ENCODE data around the gene MYO19. TPM values are rescaled to one million over a fixed set of nuclear protein-coding genes. Genes with fewer than 3 reads are reported as not detected.

MYO19 gene, protein sequence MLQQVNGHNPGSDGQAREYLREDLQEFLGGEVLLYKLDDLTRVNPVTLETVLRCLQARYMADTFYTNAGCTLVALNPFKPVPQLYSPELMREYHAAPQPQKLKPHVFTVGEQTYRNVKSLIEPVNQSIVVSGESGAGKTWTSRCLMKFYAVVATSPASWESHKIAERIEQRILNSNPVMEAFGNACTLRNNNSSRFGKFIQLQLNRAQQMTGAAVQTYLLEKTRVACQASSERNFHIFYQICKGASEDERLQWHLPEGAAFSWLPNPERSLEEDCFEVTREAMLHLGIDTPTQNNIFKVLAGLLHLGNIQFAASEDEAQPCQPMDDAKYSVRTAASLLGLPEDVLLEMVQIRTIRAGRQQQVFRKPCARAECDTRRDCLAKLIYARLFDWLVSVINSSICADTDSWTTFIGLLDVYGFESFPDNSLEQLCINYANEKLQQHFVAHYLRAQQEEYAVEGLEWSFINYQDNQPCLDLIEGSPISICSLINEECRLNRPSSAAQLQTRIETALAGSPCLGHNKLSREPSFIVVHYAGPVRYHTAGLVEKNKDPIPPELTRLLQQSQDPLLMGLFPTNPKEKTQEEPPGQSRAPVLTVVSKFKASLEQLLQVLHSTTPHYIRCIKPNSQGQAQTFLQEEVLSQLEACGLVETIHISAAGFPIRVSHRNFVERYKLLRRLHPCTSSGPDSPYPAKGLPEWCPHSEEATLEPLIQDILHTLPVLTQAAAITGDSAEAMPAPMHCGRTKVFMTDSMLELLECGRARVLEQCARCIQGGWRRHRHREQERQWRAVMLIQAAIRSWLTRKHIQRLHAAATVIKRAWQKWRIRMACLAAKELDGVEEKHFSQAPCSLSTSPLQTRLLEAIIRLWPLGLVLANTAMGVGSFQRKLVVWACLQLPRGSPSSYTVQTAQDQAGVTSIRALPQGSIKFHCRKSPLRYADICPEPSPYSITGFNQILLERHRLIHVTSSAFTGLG
- 10 to 100 TPM; 18.0 to 29.1 TPM for total RNA-seq
- long read RNA-seq, transcript MYO19-225 (11 exons, 1,640 nt), result major isoform, 7 of 16 reads
- long read RNA-seq, partial matches to known transcripts, result 4 of 16 reads
- long read RNA-seq, other reads (novel, unspliced or antisense), result 5 of 16 reads

GRCh38 chr17:36534840-36535668 is at the start of gene MYO19, which contains the start of gene PIGW:
Gene MYO19, minus strand, starts transcription at chr17:36534868. Its CDS starts 2,330 bp downstream, at chr17:36532538.
Gene PIGW, plus strand, starts transcription at chr17:36534987. Its CDS starts 2,115 bp downstream, at chr17:36537102.
- peak; percentile 95 to 97 for ATAC-seq
- DNase-seq, result peak; percentile 93
- intact Hi-C loops (cut with DNase I), result loop anchor here in 1 of 2 donors (5.0 kb wide), 1 partner anchor 57 kb away; the partner anchor contains the start of gene DHRS11

DNA sequence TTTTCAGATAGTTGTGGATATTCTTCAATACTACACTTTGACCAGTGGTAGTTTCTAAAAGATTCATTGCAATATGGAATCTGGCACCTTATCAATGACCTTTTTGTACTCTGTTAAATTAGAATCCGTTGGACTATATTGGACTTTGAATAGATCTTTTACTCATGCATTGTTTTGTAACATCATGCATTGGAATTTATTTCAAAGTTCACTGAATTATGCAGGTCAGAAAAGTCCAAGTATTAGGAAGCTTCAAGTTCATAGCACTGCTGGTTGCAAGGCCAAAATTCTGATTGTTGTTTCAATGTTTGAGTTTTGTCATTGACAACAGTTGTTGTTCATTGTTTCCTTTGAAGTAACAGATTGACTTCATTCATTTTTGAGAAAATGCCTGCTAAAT is 49.1 kb upstream of the MYO19 start:
- DNase-seq (no peak), ATAC-seq (no peak)
- intact Hi-C loops (cut with DNase I), result no loop called here

- intact Hi-C loops (cut with DNase I), result no loop called here
- DNase-seq (no peak), ATAC-seq (no peak)
Observed at GRCh38 chr17:36578671-36579070, 44.0 kb upstream of the MYO19 start.

DNA sequence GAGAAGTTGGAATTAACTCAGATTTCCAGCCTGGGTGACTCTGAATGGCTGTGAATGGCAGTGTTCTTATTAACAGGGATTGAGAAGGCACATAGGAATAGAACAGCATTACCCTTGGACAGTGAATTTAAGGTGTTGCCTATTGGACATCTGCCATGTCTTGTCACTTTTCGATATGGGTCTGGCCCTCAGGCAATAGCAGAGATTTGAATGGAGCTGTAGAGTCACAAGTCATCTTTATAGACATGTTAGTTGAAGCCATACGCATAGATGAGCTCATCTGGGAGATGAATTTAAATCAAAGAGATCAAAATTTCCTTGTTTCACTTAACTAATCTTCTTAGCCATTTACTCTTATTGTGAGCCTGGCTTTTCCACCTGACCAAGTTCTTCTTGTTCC is 42.1 kb upstream of the MYO19 start:
- DNase-seq (no peak), ATAC-seq (no peak)
- intact Hi-C loops (cut with DNase I), result no loop called here

DNA sequence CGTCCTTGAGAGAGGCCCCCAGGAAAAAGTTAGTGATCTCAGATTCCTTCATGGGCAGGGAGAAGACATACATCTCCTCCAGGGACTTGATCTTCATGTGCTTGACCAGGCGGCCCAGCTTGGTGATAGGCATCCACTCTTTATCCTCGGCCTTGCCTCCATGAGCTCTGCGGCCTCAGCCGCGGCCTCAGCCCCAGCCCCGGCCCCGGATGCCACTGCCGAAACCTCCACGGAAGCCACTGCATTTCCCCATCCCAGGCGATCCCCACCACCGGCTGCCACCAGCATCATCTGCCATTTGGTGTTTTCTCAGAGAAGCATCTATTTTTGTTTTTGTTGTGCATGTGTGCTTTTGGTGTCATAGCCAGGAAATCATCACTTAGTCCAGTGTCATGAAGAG is 40.4 kb upstream of the MYO19 start:
- intact Hi-C loops (cut with DNase I), result no loop called here
- DNase-seq (no peak), ATAC-seq (no peak)

- no peak for ATAC-seq
- DNase-seq, result no peak
- intact Hi-C loops (cut with DNase I), result no loop called here
Observed at GRCh38 chr17:36566081-36566480, 31.4 kb upstream of the MYO19 start.

GRCh38 chr17:36553459-36553858 is 18.8 kb upstream of the MYO19 start:
- ATAC-seq, result no peak
- intact Hi-C loops (cut with DNase I), result no loop called here
- no peak for DNase-seq

DNA sequence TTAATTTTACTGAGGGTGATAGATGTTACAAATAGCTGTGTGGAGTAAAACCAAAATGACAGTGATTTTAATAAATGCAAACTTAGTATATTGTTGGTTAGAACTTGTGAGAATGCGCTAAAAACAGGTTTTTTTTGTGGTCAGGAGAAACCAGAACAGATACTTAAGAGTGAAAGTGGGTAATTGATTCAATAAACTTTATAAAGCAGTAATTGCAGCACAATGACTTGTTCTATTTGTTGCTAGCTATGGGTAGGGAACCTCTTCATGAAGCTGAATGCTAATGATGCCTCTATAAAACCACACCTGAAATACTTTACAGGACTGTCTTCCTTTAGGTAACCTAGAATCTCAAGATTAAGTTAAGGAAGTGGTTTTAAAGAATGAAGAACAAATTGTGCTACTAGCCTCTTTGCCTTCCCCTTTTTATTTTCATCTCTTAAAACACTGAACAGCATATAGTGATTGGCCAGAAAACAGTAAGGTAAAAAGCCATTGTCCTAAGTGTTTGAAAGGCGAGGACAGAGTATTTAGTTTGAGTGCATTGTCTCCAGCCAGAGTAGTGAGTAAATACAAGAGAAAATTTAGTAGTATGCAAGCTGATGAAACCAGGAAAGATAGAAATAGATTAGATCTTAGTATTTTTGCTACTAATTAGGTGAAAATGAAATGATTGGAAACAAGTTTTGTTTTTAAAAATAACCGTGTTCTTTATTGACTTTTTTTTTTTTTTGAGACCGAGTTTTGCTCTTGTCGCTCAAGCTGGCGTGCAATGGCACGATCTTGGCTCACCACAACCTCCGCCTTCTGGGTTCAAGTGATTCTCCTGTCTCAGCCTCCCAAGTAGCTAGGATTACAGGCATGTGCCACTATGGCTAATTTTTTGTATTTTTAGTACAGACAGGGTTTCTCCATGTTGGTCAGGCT is 16.1 kb upstream of the MYO19 start:
- no peak for DNase-seq
- ATAC-seq, result no peak
- intact Hi-C loops (cut with DNase I), result no loop called here

DNA sequence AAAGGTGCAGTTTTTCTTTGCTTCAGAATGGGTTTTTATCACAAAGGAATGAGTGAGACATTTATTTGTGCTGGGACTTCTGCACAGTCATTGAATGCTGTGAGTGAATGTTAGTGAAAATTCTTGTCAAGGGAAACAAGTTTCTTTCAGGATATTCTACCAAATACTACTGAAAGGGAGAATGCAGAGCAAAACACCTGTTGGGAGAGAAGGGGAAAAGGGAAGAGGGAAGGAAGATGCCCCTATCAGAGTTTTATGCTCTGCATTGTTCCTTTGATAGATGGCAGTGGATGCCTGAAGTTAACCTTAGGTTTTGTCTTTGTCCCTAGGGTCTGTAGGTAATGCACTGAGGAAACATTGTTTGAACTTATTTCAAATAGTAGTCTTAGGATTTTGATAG is 13.1 kb upstream of the MYO19 start:
- ATAC-seq, result no peak
- no peak for DNase-seq
- intact Hi-C loops (cut with DNase I), result no loop called here

DNA sequence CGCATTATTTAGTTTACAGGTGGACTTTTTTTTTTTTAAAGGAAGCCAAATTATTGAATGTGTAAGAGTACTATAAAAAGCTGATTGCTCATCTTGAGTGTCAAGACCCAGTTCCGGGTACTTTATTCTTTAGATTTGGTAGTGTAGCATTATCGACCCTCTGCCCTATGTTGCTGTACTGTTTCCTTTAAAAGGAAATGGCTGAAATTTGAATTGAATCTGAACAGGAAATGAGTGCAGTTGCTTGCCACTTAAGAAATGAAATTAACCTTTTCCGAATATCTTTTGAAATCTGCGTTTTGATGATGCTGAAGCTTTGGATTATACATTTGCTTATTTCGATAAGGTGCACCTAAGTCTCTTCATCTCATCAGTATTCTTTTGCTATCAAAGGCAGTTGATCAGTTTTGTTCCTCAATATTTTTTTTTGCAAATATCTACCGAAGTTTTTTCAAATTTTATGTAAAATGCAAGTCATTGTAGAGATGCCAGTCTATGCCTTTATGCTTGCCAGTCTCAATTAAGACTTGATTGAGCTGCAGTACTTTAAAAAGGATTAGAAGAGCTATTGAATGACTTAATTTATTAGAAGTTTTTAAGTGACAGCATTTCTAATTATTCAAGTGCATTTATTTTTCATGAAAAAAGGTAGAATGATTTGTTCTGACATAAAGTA is 11.9 kb upstream of the MYO19 start:
- intact Hi-C loops (cut with DNase I), result no loop called here
- ATAC-seq (no peak), DNase-seq (no peak)

- DNase-seq (peak; percentile 96), ATAC-seq (peak; percentile 93 to 94)
- intact Hi-C loops (cut with DNase I), result no loop called here
Observed at GRCh38 chr17:36545465-36546417, 11.1 kb upstream of the MYO19 start.

DNA sequence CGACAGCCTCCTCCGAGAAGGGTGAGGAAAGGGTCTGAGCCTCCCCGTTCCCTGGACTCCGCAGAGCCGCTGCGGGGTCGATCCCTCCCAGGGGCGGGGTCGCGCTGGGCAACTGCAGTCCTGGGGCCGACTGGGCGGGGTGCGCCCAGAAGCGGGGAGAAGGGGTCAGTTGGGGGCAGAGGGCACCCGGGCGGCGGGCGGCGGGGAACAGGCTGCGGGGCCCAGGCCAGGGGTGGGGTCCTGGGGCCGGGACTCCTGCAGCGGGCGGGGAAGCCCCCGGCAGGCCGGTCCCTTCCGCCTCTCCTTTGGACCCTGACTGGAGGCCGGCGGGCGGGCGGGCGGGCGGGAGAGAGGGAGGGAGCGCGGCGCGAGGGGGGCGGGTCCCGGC is 10.4 kb upstream of the MYO19 start:
- DNase-seq, result no peak
- peak; percentile 46 to 69 for ATAC-seq
- intact Hi-C loops (cut with DNase I), result no loop called here

DNA sequence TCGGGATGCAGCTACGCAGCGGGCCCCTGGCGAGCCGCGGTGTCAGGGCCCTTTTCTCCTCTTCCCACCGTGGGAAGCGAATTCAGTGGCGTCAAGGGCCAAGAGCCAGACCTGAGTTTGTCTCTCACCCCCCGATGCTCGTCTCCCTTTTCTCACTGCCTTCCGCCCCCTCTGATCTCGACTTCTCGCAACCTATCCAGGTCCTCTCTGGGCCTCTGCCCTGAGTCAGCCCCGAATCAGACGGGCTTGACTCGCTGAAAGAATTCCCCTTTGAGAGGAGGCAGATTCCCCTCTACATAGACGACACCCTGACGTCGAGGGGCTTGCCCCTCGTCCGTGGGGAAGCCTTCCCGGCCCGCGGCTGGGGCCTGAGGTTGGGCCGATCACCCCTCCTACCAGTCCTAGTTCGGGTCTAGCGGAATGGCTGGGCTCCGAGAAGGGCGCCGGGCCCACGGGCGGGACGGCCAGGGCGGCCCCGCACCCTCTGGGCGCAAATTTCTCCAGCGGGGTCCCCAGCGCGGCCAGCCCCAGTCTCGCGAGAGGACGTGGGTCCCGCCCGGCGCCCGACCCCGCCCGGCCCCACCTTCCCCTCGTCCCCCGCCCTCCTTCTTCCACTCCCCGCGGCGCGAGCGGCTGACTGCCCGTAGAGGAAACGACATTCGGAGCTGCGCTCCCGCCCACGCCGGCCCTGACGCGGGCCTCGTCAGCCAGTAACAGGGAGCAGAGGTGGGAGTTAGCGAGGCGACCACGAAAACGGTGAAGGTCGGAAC is 9.8 kb upstream of the MYO19 start, which contains the start of gene GGNBP2:
Gene GGNBP2, plus strand, starts transcription at position 613 of the 770 bp plus-strand sequence. CDS start 806 bp downstream, outside the sequence.
- intact Hi-C loops (cut with DNase I), result no loop called here
- ATAC-seq, result peak; percentile 91 to 94
- DNase-seq, result peak; percentile 97

DNA sequence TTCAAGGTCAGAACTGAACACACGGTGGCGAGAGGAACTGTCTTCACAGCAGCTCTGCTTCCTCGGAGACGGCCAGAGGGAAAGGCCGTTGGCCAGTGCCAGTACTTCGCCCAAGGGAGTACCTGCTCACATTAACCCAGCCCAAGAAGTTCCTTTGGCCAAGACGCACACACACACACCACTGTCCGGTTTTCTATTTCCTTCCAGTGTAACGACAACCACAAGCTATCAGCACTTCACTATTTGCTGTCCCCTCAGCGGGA is 9.3 kb upstream of the MYO19 start:
- DNase-seq, result peak; percentile 41
- intact Hi-C loops (cut with DNase I), result no loop called here
- peak; percentile 6 to 7 for ATAC-seq

DNA sequence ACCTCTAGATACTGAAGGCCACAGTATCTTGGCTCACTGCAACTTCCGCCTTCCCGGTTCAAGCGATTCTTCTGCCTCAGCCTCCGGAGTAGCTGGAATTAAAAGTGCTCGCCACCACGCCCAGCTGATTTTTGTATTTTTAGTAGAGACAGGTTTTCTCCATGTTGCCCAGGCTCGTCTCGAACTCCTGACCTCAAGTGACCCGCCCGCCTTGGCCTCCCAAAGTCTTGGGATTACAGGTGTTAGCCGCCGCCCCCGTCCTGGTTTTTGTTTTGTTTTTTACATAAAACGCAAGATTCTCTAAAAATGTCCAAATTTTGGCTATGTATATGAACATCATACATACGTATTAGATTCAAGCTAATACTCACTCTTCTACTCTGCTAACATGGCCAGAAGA is 8.1 kb upstream of the MYO19 start:
- DNase-seq, result no peak
- intact Hi-C loops (cut with DNase I), result no loop called here
- ATAC-seq, result no peak

DNA sequence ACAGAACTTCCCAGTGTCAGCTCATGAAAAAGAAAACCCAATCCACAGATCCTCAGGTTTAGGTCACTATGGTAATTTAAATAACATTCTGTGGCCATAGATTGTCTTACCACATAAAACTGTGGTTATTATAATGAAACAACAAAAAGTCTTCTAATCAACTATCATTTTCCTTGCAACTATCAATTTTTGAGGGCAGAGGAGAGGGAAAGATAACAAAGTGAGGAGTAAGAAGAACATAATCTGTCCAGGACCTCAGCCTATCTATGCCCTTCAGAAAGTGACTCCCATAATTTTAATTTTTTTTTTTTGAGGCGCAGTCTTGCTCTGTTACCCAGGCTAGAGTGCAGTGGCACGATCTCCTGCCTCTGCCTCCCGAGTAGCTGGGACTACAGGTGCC is 6.0 kb upstream of the MYO19 start:
- DNase-seq (no peak), ATAC-seq (no peak)
- intact Hi-C loops (cut with DNase I), result no loop called here
